Right lobe of liver (tissue), 4 donors: ENCODE measurements around the gene FANCG.

Experiments
- POLR2A ChIP-seq: fragments of 450-650 bp; IDR thresholded peaks from one replicate; pipeline ENCODE4 v1.6.1; 2017; ENCODE audit warnings: antibody characterized with exemption, mild to moderate bottlenecking
- TF ChIP-seq, protein P1 (sequence below), 4 donors: fragments of 200-600 bp in 3 of 4; fragments of 450-650 bp in 1 of 4; IDR thresholded peaks; one replicate each; pipeline versions ENCODE4 v1.5.1 to v1.8.0; 2016 to 2022; ENCODE audit warnings: antibody characterized with exemption in 4 of 4, mild to moderate bottlenecking in 2 of 4
- donor health status: DM: no; HTN: no; CAD: no.
- donor health status: DM: no; HTN: no; CAD: no.
- donor health status: DM: no; HTN: yes; CAD: no.

DNA sequence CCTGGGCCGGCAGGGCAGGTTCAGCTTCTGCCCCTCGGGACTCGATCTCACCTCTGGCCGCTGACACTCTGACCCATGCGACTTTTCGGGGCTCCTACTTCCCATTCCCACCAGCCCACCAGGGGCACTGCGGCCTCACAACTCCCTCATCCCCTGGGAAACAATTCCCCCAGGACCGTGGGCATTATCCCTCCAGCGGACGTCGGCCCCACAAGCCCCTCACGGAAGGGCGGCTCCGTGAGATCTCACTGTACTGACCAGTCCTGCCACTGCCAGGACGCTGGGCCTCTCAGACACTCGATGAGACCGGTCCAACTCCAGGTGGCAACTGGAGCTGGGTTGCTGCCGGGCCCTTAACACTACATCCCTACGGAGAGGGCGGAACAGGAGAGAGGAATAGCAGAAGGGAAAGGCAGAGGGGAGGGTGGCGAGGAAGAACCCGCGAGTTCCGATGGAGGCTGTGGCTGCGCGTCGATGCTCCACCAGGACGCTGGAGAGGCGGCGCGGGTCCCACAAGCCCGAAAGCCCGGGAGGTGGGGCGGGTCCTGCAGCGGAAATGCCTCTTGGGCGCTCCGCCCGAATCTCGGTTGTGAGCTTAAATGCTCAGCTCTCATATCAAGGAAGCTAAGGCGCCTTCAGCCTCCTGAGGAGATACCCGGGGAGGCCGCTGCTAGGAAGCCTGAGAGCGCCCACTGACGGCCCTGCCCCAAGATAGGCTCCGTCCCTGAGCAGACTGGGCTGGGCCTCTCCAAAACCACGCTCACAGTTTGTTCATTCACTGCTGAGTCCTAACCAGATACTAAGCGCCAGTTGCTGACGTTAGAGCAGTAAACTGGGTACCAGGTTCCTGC lies 43.7 kb downstream of the FANCG start:
- TF ChIP-seq, protein P1, sequence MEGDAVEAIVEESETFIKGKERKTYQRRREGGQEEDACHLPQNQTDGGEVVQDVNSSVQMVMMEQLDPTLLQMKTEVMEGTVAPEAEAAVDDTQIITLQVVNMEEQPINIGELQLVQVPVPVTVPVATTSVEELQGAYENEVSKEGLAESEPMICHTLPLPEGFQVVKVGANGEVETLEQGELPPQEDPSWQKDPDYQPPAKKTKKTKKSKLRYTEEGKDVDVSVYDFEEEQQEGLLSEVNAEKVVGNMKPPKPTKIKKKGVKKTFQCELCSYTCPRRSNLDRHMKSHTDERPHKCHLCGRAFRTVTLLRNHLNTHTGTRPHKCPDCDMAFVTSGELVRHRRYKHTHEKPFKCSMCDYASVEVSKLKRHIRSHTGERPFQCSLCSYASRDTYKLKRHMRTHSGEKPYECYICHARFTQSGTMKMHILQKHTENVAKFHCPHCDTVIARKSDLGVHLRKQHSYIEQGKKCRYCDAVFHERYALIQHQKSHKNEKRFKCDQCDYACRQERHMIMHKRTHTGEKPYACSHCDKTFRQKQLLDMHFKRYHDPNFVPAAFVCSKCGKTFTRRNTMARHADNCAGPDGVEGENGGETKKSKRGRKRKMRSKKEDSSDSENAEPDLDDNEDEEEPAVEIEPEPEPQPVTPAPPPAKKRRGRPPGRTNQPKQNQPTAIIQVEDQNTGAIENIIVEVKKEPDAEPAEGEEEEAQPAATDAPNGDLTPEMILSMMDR (IDR thresholded peaks at IDR 0.05): no peak
- TF ChIP-seq POLR2A: no peak
